ENCODE data around the gene ACADVL.

The ACADVL gene

DNA sequence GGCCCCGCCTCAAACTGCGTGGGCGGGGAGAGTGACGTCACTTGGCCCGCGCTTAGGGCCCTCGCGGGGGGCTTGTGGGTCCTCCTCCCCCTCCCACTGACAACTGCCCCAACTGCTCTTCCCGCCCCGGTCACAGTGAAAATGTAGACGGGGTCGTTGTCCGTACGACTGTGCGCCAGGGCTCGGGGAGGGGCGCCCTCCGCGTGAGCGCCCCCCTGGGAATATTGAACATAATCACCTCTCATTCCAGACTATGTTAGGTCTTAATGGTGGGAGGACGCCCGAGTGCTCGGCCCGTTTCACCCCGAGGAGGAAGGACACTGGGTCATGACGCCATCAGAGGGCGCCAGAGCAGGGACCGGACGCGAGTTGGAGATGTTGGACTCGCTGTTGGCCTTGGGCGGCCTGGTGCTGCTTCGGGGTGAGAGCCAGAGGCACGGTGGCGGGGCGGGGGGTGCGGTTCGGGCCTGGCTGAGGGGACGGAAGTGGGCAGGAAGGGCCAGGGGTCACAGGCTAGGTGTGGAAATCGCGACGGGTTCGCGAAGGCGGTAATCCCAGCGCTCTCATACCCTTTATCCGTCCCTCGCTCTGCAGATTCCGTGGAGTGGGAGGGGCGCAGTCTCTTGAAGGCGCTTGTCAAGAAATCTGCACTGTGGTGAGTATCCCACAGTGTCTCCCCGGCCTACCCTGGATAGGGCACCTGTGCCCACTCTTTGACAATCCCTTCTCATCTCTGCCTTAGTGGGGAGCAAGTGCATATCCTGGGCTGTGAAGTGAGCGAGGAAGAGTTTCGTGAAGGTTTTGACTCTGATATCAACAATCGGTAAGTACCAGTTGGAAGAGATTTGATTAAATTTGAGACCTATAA, 32.7 kb downstream of the ACADVL start, which contains the start of gene ELP5:
ELP5 (plus strand) TSS at position 40 of the 868 bp plus-strand sequence; CDS start at position 376, 336 bp downstream.
- peak; percentile 99 for DNase-seq

DNA sequence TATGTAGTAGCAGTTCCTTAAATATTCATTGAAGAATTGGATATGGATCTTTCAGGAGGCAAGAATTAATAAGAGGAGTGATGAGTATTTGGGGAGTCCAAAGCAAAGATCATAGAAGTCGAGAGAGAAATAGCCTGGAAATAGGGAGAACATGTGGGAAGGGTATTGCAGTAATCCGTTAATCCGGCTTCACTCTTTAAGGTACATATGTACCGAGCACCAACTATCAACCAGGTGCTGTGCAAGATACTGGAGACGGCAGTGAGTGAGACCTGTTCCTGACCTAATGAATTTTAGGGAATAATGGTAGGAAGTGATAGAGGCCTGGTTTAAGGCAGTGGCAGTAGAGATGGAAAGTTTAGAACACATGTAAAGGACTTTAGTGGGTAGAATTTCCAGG, 33.3 kb downstream of the ACADVL start:
- DNase-seq, result no peak

DNA sequence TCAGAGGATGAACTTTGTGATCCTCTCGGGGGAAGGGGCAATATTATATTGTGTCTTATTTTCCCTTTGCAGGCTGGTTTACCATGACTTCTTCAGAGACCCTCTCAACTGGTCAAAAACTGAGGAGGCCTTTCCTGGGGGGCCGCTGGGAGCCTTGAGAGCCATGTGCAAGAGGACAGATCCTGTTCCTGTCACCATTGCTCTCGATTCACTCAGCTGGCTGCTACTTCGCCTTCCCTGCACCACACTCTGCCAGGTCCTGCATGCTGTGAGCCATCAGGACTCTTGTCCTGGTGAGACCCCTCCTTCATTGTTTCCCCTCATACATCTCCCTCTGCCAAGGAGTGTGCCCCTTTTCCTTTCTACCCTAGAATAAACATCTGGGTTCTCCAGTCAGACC, 34.8 kb downstream of the ACADVL start:
- DNase-seq, result no peak

DNA sequence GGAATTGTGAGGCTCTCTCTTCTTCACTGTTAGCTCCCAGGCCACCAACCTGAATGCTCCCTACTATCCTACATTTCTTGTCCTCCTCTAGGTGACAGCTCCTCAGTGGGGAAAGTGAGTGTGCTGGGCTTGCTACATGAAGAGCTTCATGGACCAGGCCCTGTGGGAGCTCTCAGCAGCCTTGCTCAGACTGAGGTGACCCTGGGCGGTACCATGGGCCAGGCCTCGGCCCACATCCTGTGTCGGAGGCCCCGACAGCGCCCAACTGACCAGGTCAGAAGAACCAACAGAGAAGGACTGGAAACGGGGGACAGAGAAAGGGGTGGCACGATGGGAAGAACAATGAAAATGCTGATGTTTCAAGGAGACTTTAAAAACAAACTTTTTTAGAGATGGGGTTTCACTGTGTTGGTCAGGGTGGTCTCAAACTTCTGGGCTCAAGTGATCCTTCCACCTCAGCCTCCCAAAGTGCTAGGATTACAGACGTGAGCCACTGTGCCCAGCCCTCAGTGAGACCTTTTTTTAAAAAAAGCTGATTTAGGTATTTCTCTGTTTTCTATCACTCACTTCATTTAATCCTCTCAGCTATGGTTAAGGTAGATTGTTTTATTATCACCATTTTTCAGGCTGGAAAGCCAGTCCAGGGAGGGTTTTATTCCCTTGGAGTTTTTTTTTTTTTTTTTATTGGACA, 37.2 kb downstream of the ACADVL start:
- DNase-seq, result no peak

DNA sequence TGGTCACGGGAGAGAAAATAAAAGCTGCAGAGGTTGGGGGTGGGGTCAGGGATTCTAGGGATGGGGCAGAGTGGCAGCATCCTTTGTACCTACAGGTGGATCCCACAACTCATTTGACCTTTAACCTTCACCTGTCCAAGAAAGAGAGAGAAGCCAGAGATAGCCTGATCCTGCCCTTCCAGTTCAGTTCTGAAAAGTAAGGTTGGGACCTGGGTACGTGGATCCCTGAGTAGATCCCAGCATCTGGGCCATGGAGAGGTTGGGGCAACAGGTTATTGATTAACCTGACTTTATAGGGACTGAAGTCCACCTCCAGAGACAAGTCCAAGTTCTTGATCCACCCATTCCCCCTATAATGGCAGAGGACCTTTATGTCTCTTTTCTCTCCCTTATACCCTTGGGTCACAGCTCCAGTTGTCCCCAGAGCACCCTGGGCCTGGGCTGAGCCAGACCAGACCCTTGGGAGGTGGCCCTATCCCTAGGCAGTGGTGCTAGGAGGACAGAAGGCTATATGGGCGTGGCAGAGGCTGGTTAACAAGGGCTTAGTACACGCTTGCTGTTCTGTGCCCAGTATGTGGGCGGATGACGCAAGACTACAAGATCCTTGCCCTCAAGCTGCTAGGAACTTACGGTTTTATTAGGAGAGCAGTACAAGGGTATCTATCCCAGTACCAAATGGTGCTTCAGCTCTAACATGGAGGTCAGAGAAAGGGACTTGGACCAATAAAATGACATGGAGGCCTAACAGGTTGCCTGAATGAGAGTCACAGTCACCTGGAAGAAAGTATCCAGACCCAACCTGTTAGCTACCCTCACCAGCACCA, 39.2 kb downstream of the ACADVL start:
- peak; percentile 52 for DNase-seq

DNA sequence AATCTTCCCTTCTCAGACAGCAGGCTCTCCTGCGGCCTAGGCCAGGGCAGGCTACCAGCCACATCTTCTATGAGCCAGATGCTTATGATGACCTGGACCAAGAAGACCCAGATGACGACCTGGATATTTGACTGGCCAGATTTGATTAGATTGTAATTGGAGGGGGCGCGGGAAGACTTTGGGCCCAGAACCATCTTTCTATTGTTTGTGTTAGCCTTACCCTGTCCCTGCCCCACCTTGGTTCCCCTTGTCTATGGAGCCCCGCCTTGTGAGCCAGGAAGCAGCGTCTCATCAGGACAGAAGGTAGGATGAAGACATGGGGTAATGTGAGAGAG, 39.8 kb downstream of the ACADVL start:
- DNase-seq, result no peak

DNA sequence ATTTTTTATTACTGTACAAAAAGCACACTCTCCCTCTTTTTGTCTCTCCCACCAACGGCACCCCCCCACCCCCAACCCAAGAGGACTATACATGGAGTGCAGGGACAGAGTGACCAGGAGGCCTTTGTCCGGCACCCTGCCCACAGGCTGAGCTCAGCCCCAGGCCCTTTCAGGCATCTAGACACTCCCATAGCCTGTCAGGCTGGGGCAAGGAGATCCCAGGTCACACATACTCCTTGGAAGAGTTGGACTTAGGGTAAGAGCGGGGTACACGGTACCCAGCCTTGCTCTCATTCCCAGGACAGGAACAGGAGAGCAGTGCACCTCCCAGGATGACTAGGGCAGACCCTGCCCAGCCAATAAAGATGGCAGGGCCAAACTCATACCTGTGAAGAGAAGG, 40.4 kb downstream of the ACADVL start:
- no peak for DNase-seq

DNA sequence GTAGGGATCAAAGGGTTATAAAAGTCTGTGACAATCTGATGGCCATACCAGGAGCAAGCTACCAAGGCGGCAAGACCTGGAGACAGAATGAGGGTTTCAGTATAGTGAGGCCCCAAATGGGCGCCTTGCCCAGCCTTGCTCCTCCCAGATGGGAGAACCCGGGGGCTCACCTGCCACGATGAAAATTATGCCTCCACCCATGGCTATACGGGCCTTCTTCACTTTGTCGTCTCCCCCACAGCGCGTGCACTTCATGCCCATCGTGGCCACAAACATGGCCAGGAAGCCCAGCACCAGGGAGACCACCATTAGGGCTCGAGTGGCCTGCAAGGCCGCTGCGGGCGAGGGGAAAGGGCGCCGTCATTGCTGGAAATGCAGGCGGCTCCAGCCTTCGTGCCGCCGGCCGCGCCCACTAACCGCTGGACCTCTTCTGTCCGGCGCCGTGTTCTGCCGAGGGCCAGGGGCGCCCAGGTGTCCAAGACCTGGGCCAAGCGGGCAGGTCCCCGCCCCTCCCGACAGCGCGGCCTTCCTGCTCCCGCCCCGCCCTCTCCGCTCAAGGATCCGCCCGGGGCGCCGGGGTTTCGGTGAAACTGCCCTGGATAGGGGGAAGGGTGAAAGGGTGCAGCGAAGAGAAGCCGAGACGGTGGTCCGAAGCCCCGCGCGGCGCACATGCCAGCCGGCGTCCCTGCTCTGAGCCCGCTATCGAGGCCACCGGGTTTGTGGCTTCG, 41.1 kb downstream of the ACADVL start:
- DNase-seq, result peak; percentile 61

DNA sequence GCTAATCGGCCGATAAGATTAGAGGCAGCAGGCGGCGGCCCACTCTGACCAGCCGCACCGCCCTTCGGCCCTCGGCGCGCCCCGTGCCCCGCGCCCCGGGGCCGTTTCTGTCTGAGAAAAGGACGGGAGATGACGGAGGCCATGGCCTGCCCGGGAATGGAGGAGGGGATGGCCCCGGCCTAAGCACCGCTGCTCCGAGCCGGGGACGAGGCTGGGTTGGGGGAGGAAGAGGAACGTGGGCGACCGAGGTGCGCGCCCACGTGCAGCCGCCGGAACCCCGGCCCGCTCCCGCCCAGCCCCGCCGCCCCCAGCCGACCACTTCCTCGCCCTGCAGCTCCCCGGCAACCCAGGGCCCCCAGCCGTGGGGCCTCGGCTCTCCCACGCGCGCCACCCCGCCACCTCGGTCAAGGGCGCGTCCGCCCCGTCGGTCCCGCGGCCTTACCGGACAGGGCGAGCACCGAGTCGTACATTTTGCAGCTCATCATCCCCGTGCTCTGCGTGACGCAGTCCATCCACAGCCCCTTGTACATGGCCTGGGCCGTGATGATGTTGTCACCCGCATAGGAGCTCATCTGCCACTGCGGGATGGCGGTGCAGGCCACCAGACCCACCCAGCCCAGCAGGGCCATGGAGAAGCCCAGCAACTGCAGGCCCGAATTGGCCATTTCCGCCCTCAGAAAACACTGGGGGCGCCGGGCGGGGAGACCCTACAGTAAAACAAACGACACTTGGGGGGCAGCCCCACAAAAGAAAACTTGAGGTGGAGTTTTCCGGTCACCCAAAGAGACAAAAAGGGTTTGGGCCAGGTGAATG, 41.8 kb downstream of the ACADVL start:
- peak; percentile 47 for DNase-seq

DNA sequence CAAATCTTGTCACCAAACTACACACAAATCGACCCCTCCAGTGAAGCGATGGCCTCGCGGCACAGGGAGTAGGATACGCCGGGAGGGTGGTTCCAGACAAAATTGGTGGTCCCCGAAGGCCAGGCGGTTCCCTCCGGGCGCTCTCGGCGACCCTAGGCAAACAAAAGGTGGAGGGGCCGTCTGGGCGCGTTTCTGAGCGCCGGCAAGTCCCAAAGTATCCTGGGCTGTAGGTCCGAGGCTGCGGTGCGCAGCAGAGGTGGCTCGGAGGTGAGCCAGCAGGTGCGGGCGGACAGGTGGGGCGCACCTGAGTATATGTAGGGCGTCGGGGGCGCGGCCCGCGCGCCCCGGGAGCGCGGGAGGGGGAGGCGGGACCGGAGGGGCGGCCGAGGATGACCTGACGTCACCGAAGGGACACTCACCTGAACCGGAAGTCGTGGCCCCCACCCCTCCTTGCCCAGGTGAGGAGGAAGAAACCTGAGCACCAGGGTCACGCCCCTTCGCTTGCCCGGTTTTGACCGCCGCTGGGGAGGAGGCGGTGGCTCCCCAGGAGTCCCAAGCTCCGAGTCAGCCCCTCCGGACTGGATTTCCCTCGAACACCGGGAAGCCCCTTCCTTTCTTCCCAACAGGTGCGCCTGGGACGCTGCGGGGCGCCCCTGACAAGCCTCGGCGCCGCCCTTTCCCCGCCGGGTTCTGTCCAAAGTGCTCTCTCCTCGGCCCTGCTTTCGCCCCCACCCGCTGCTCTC, 42.6 kb downstream of the ACADVL start, which contains the start of gene CLDN7:
CLDN7 (minus strand) TSS at position 287 of the 743 bp plus-strand sequence. CDS start 435 bp downstream, outside the sequence.
- DNase-seq, result no peak

DNA sequence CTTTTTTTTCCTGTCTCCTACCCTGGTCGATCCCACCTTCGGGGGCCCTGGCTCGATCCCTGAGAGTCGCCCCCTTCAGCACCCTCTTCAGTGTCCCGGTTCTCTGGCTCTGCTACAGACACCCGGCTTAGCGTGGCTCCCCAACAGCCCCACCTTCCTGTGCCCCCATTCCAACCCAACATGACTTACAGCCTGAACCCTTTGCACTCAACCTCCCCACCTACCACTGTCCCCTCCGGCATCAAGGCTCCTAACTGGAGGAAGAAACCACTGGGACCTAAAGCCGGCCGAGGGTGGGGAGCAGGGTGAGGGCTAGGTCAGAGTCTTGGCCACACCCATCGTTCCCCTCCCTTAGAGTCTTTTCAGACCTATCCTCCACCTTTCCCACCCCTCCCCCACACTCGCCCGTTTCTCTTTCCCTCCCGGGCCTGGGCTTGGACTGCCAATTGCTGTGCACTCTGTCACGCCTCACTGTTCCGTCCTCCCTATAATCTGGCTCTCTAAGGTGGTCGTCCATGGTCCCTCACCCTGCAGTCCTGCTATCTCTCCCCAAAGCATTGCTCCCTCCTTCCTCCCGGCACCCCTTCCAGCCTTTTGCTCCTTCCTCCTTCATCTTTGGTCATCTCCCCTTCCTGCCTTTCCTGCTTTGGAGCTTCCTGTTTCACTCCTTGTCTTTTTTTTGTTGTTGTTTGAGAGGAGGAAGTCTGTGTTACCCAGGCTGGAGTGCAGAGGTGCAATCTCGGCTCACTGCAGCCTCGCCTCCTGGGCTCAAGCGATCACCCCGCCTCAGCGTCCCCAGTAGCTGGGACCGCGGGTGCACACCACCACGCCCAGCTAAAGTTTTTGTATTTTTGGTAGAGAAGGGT, 43.4 kb downstream of the ACADVL start:
- peak; percentile 47 for DNase-seq

DNA sequence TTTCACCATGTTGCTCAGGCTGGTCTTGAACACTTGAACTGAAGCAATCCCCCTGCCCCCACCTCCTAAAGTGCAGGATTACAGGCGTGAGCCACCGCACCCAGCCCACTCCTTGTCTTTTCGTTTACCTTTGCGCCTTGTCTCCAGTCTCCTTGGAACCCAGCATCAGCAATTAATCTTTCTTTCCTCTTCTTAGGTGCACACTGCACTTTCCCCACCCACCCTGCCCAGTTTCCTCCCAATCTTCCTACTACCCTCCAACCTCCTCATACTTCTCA, 44.0 kb downstream of the ACADVL start:
- DNase-seq, result no peak

DNA sequence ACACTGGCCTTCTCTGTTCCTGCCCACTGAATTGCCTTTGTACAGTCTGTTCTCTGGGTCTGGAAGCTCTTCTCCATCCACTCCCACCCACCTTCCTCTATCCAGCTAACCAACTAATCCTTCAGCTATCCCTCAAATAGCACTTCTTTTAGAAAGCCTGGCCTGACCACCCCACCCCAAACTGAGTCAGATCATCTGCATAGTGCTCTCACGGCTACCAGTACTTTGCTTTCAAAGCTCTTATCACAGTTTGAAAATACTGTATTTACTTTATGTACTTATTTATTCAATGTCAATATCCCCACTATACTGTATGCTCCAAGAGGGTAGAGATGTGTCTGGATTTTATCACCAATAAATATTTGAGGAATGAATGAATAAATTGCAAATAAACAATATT, 47.0 kb downstream of the ACADVL start:
- no peak for DNase-seq

All from stimulated activated CD8-positive, alpha-beta memory T cell treated with anti-CD3 and anti-CD28 coated beads, Interleukin-4, amount 100 ng/mL, for 48 hours (primary cell).